Measurements from ENCODE around the gene SLC38A11.
"Not testable (repeated sequence)": the region's sequence is repeated elsewhere in the genome, so short reads cannot be mapped to it uniquely, and the experiment has no call there.

DNA sequence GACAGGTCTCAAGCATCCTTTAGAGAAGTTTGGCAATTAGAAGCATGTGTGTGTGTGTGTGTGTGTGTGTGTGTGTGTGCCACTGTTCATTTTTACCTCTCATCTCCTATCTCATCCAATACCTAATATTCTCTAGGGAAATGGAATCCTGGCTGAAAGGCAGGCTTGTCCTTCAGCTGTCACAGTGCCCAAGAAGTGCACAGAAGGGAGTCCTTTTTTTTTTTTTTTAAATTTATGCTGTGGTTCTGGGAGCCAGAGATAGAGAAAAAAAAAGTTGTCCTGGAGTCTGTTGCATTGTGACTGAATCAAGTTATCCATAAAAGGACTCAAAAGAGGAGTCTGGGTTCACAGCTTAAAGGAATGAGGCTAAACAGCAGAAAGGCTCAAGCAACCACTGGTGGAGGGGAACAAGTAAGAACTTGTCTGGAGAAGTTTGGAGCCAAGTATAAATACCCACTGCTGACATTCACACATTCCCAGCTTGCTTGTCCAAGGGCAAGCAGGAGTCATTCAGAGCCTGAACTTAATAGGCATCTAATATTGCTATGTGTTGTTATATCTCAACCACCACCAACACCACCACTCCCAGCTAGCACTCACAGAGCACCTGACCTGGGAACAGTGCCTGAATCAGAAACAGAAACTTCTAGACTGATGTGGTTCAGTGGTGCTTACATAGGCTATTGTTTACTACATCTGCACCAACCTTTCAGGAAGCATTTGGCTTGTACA lies 36.2 kb upstream of the SLC38A11 start:
- TF ChIP-seq, protein P1, sequence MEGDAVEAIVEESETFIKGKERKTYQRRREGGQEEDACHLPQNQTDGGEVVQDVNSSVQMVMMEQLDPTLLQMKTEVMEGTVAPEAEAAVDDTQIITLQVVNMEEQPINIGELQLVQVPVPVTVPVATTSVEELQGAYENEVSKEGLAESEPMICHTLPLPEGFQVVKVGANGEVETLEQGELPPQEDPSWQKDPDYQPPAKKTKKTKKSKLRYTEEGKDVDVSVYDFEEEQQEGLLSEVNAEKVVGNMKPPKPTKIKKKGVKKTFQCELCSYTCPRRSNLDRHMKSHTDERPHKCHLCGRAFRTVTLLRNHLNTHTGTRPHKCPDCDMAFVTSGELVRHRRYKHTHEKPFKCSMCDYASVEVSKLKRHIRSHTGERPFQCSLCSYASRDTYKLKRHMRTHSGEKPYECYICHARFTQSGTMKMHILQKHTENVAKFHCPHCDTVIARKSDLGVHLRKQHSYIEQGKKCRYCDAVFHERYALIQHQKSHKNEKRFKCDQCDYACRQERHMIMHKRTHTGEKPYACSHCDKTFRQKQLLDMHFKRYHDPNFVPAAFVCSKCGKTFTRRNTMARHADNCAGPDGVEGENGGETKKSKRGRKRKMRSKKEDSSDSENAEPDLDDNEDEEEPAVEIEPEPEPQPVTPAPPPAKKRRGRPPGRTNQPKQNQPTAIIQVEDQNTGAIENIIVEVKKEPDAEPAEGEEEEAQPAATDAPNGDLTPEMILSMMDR (IDR thresholded peaks at IDR 0.05), result not testable (repeated sequence)
- TF ChIP-seq POLR2A (IDR thresholded peaks at IDR 0.05), result not testable (repeated sequence)

Data from testis (tissue), 2 donors.